ENCODE data around the gene B3GNT9. TPM values are rescaled to one million over a fixed set of nuclear protein-coding genes. Genes with fewer than 3 reads are reported as not detected.

The B3GNT9 gene
- total RNA-seq, 1 experiment from 2014 or later: 3.8 TPM

DNA sequence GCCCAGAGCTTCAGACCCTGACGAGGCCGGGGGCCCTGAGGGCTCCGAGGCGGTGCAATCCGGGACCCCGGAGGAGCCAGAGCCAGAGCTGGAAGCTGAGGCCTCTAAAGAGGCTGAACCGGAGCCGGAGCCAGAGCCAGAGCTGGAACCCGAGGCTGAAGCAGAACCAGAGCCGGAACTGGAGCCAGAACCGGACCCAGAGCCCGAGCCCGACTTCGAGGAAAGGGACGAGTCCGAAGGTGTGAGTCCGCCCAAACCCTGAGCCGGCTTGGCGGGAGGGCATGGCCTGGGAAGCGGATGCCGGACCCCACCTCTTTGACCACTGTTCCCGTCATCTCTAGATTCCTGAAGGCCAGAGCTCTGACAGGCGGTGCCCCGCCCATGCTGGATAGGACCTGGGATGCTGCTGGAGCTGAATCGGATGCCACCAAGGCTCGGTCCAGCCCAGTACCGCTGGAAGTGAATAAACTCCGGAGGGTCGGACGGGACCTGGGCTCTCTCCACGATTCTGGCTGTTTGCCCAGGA, 24.0 kb upstream of the B3GNT9 start:
- POLR2A ChIA-PET: interaction anchor here (0.8 to 2.0 kb wide), 3 partner anchors 9 to 302 kb away, joined by 3 to 11 read pairs (median 3); partner anchors contain the start of gene MATCAP1
- Histone ChIP-seq H3K27ac (ENCODE audit: low read depth, low read length) (peak overlapping the region; percentile 97), H3K9ac (ENCODE audit: low read length) (peak overlapping the region; percentile 84), H3K4me1 (ENCODE audit: control insufficient read depth in 1 of 2, insufficient read depth in 2 of 2, low read length in 2 of 2) (peaks cover 55 to 90% of the 10 kb centered on the region in 2 experiments), H3K4me3 (replicated peaks in 1 of 2; ENCODE audit: low read depth in 1 of 2, low read length in 2 of 2) (peak overlapping the region; percentile 67 to 70), H3K9me2 (ENCODE audit: insufficient read depth) (no peaks in the 10 kb centered on the region), H3K27me3 (ENCODE audit: insufficient read depth, low read length) (no peaks in the 10 kb centered on the region), H3K36me3 (ENCODE audit: control insufficient read depth in 1 of 2, insufficient read depth in 2 of 2, low read length in 2 of 2) (0 out of 4 replicates have a peak, but pooled peaks cover 0 to 6% of the 10 kb centered on the region in 2 experiments), H3K79me2 (ENCODE audit: insufficient read depth, low read length) (peaks cover 8% of the 10 kb centered on the region; the same call in 1 of the 2 replicates), H4K20me1 (ENCODE audit: insufficient read depth) (no peaks in the 10 kb centered on the region), H3K9me3 (ENCODE audit: control insufficient read depth in 1 of 2, insufficient read depth in 1 of 2, low read depth in 1 of 2, low read length in 2 of 2) (no peaks in the 10 kb centered on the region), H3K4me2 (ENCODE audit: low read length) (peak overlapping the region; percentile 75), H2AFZ (ENCODE audit: low read depth, low read length, poor library complexity, severe bottlenecking) (no peak overlapping the region)
- DNase-seq (ENCODE audit: low read depth, low spot score) (no peak), ATAC-seq (no peak)
- CTCF ChIA-PET: interaction anchor here (1.1 to 2.4 kb wide), 4 partner anchors 14 to 157 kb away, joined by 3 to 9 read pairs (median 8); no protein-coding TSS in a partner anchor
- RAD21 ChIA-PET (ENCODE audit: low non-redundant PET in 1 of 2, low total read pairs in 2 of 2, uncharacterized antibody in 2 of 2, unreplicated experiment in 2 of 2): interaction anchor here in 1 of 2 experiments (0.6 kb wide), 1 partner anchor 73 kb away, joined by 3 read pairs; no protein-coding TSS in a partner anchor
- intact Hi-C loops (cut with micrococcal nuclease): no loop called here
- TSS peak; percentile 26 for BruUV-seq (replicated peaks)
- 0 out of 2 replicates have a peak, but pooled peaks have one; percentile 1 for TF ChIP-seq POLR2AphosphoS5 (IDR thresholded peaks at IDR 0.05; ENCODE audit: low read depth, low read length)
- TF ChIP-seq EZH2 (IDR thresholded peaks at IDR 0.05): no peak

DNA sequence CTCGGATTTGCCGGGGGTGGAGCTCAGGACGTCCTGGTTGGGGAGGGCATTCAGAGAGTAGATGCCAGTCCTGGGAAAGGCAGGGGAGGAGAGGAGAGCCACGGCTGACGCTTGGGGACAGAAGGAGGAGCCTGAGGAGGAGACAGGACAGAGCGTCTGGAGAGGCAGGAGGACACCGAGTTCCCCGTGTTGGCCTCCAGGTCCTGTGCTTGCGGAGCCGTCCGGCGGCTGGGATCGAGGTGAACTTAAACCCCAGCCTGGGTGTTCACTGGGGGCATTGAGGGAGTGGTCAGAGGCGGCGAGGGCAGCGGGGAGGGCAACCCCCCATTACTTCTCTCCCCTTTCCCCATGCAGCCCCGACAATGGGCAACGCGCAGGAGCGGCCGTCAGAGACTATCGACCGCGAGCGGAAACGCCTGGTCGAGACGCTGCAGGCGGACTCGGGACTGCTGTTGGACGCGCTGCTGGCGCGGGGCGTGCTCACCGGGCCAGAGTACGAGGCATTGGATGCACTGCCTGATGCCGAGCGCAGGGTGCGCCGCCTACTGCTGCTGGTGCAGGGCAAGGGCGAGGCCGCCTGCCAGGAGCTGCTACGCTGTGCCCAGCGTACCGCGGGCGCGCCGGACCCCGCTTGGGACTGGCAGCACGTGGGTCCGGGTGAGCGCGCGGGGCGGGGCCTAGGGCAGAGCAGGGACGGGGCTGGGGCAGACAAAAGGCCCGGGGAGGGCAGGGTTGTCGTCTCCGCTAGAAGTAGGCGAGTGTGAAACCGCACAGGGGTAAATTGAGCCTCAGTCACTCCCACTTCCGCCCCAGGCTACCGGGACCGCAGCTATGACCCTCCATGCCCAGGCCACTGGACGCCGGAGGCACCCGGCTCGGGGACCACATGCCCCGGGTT, 23.3 kb upstream of the B3GNT9 start:
- Histone ChIP-seq H3K27me3 (ENCODE audit: insufficient read depth, low read length) (no peaks in the 10 kb centered on the region), H3K36me3 (ENCODE audit: control insufficient read depth in 1 of 2, insufficient read depth in 2 of 2, low read length in 2 of 2) (0 out of 4 replicates have a peak, but pooled peaks cover 0 to 6% of the 10 kb centered on the region in 2 experiments), H3K79me2 (ENCODE audit: insufficient read depth, low read length) (peaks cover 8% of the 10 kb centered on the region; the same call in 1 of the 2 replicates), H2AFZ (ENCODE audit: low read depth, low read length, poor library complexity, severe bottlenecking) (no peak overlapping the region), H3K27ac (ENCODE audit: low read depth, low read length) (peak overlapping the region; percentile 97), H3K4me1 (ENCODE audit: control insufficient read depth in 1 of 2, insufficient read depth in 2 of 2, low read length in 2 of 2) (peaks cover 57 to 90% of the 10 kb centered on the region in 2 experiments), H3K9me3 (ENCODE audit: control insufficient read depth in 1 of 2, insufficient read depth in 1 of 2, low read depth in 1 of 2, low read length in 2 of 2) (no peaks in the 10 kb centered on the region), H3K9ac (ENCODE audit: low read length) (peak overlapping the region; percentile 84), H3K9me2 (ENCODE audit: insufficient read depth) (no peaks in the 10 kb centered on the region), H4K20me1 (ENCODE audit: insufficient read depth) (no peaks in the 10 kb centered on the region), H3K4me3 (replicated peaks in 1 of 2; ENCODE audit: low read depth in 1 of 2, low read length in 2 of 2) (peak overlapping the region; percentile 67 to 70), H3K4me2 (ENCODE audit: low read length) (peak overlapping the region; percentile 75)
- peak; percentile 63 for ATAC-seq
- intact Hi-C loops (cut with micrococcal nuclease): loop anchor here (1.0 kb wide), 1 partner anchor 159 kb away; no protein-coding TSS in a partner anchor
- no peak for DNase-seq (ENCODE audit: low read depth, low spot score)
- TF ChIP-seq ZFX (IDR thresholded peaks at IDR 0.05) (peak; percentile 27; the same call in 1 of the 2 replicates), TCF7L2 (IDR thresholded peaks at IDR 0.05; ENCODE audit: borderline replicate concordance, extremely low read depth, insufficient read depth, insufficient read length) (peak; percentile 30), POLR2AphosphoS5 (IDR thresholded peaks at IDR 0.05; ENCODE audit: low read depth, low read length) (peak; percentile 79), SRF (IDR thresholded peaks at IDR 0.05; ENCODE audit: low read depth) (no peak), MAX (IDR thresholded peaks at IDR 0.05) (no peak), RAD21 (IDR thresholded peaks at IDR 0.05; ENCODE audit: low read depth) (no peak), ELF1 (IDR thresholded peaks at IDR 0.05; ENCODE audit: borderline replicate concordance, low read depth) (no peak), CTCF (IDR thresholded peaks at IDR 0.05 in 2 of 3, conservative IDR thresholded peaks at IDR 0.05 in 1 of 3; ENCODE audit: borderline replicate concordance in 1 of 3, insufficient read depth in 1 of 3, low read depth in 2 of 3, low read length in 2 of 3) (peak in 1 of 3 experiments; percentile 18; a peak in 2 of 6 replicates)
- ChIA-PET POLR2A (interaction anchor here (0.8 to 2.0 kb wide), 4 partner anchors 10 to 301 kb away, joined by 3 to 11 read pairs (median 4); partner anchors contain the start of gene MATCAP1), RAD21 (ENCODE audit: low non-redundant PET in 1 of 2, low total read pairs in 2 of 2, uncharacterized antibody in 2 of 2, unreplicated experiment in 2 of 2) (interaction anchor here (0.6 to 1.2 kb wide), 2 partner anchors 72 to 156 kb away, joined by 3 read pairs; no protein-coding TSS in a partner anchor), CTCF (interaction anchor here (0.7 to 2.4 kb wide), 5 partner anchors 13 to 156 kb away, joined by 3 to 9 read pairs (median 8); no protein-coding TSS in a partner anchor)
- BruUV-seq (replicated peaks): no TSS peak

Data from HCT116 (cell line).